Hematopoietic multipotent progenitor cell (in vitro differentiated cells): ENCODE results near the gene ENTPD6. TPM values are rescaled to one million over a fixed set of nuclear protein-coding genes. Genes with fewer than 3 reads are reported as not detected.
"Not testable (repeated sequence)": the region's sequence is repeated elsewhere in the genome, so short reads cannot be mapped to it uniquely, and the experiment has no call there.

ENCODE experiments used
- DNase-seq, 3 donors: peaks; one replicate each; pipeline ENCODE4 v3.0.0-alpha.2; 2011 to 2015; ENCODE audit warnings: low read depth in 2 of 3, low spot score in 2 of 3
- total RNA-seq: library from RNA; depleted of rRNA; stranded (reverse); fragments of >200 nt; gene quantifications from one replicate; pipeline ENCODE4 v1.2.3, GENCODE V29; 2012

ENTPD6 gene
- total RNA-seq, 1 donor = 43.6 TPM

- DNase-seq = no peak
Measured at GRCh38 chr20:25253606-25254275, 58.2 kb downstream of the ENTPD6 start.

- no peak for DNase-seq
Measured at GRCh38 chr20:25254571-25254970, 59.1 kb downstream of the ENTPD6 start.

GRCh38 chr20:25254986-25255680 is 59.6 kb downstream of the ENTPD6 start:
- no peak for DNase-seq

DNA sequence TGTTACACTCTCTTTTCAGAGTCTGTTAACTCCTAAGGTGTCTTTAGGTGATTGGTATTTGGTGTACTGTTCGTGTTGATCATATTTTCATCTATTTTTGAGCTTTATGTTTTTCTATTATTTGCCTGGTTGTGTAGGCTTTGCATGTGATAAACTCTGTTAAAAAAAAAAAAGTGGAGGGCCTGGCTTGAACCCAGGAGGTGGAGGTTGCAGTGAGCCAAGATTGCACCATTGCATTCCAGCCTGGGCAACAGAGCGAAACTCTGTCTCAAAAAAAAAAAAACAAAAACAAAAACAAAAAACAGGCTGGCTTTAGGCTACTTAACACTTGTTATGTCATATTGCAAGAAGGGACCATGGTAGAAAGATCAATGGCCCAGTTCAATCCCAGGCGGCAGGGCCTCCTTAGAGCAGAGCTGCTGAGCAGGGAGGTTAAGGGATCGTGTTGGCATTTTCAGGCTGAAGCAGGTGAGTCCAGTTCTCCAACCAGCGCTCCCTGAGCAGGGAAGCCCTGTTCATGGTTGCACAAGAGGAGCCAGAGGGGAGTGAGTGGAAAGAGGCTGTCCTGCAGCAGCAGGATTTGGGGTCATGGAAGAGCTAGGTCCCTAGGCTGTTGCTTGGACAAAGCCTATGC is 60.8 kb downstream of the ENTPD6 start:
- DNase-seq = no peak

DNA sequence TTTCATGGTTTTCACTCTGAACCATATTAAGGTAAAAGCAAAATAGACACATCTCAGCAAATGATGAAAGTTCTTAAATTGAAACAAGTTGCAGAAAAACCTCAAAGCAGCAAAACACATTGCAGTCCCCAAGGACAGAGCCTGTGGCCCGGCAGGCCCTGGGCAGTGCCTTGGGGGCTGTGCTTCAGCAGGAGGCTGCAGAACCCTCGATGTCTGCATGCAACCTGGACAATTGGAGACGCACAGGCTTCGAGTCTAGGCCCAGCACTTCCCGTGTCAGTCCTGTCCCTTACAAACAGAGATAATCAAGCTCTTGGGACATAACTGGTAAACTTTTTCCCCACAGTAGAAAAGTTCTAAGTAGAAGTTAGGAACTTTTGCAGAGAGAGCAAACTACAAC is 61.6 kb downstream of the ENTPD6 start:
- DNase-seq = no peak

DNA sequence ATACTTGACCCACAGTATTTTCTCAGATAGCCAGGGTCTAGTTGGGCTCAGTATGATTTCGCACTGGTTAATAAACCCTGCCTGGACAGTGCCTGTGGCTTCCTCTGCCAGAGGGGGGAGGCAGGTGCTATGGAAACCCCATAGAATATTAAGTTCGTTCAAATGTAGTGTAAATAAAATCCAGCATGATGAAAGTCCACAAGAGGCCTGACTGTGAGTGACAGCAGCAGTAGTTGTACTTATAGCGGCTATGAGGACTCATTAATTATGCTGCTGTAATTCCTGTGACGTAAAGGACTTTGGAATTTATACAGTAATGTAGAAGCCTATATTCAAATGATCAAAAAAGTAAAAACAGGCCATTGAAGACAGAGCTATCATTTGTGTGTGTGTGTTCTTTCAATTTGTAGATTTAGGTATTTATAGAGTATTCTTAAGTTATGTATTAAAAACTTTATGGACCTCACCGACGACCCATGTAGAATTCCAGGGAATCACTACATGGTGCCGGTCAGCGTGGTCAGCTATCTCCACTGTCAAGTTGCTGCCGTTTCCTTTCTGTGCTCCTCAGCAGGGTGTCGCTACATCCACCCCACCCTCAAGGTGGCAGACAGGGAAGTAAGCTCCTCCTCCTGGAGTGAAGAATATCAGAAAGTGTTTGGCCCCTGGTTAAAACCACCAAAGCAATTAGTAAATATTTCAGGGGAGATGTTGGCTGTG is 62.4 kb downstream of the ENTPD6 start:
- DNase-seq = no peak

DNA sequence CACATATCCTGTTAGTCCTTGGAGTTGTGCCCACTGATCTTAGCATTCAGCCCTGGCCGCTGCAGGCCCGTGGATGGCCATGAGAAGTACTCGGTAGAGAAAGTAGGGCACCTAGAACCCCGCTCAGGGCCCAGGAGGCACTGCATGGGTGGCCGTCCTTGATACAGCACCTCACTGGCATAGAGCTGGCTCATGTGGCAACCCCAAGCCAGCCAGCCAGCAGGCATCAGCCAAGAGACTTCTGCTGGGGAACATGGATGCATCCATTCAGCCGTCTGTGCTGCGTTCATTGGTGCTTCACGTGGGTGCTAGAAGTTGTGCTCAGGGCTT is 62.9 kb downstream of the ENTPD6 start:
- no peak for DNase-seq

DNA sequence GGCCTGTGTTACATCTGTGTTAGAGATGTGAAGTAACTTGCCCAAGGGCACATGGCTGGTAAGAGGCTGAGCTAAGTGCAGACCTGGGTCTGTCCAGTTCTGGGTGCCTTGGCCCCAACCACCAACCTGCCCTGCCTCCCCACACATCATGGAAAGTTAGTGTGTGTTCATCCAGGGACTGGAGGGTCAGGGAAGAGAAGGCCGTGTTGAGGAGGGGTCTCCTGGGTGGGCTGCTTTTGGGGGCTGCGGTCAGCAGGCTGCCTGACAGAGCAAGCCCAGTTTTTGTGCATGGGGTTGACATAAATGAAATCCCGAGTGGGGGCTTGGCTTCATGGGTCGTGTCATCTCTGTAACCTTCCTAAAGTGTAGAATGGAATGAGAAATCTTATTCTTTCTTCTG is 63.3 kb downstream of the ENTPD6 start:
- DNase-seq = no peak

GRCh38 chr20:25259358-25259757 is 63.8 kb downstream of the ENTPD6 start:
- DNase-seq = no peak

- DNase-seq = no peak
Measured at GRCh38 chr20:25259788-25260254, 64.3 kb downstream of the ENTPD6 start.

- DNase-seq = not testable (repeated sequence)
Measured at GRCh38 chr20:25260770-25261437, 65.4 kb downstream of the ENTPD6 start.

GRCh38 chr20:25269057-25269832 is 73.7 kb downstream of the ENTPD6 start:
- no peak for DNase-seq

DNA sequence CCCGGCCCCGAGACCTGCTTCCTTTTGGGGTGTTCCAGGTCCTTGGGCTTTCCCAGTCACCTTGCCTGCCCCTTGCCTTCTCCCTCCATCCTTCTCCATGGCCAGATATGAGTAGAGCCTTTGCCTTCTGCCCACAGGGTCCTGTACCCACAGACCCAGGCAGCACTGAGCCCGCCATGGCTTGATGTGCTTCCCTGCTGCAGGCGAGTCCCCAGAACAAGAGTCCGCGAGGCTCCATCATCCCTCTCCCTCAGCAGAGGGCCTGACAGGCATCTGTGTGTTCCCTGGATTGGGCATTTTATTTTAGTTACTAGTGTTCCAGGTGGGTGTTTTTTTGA is 74.3 kb downstream of the ENTPD6 start:
- DNase-seq = no peak

DNA sequence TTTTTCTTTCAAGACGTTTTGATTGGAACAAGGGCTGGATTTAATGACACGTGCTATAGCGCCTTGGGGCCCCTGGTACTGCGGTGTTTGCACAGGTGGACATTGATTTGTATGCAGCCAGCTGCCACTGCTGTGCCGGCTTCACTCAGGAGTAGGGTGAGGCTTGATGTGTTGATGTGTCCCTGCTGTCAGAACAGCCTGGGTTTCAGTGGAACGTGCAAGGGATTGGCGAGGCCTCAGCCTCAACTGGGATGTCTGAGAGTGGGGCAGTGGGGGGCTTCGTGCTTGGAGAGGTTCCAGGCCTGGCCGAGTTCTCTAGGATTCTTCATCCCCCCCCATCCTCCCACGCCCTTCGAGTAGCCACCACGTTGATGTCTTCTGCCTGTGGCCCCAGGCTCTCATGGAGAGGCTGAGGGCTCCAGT is 75.3 kb downstream of the ENTPD6 start:
- DNase-seq = no peak

GRCh38 chr20:25271486-25272222 is 76.1 kb downstream of the ENTPD6 start:
- no peak for DNase-seq

DNA sequence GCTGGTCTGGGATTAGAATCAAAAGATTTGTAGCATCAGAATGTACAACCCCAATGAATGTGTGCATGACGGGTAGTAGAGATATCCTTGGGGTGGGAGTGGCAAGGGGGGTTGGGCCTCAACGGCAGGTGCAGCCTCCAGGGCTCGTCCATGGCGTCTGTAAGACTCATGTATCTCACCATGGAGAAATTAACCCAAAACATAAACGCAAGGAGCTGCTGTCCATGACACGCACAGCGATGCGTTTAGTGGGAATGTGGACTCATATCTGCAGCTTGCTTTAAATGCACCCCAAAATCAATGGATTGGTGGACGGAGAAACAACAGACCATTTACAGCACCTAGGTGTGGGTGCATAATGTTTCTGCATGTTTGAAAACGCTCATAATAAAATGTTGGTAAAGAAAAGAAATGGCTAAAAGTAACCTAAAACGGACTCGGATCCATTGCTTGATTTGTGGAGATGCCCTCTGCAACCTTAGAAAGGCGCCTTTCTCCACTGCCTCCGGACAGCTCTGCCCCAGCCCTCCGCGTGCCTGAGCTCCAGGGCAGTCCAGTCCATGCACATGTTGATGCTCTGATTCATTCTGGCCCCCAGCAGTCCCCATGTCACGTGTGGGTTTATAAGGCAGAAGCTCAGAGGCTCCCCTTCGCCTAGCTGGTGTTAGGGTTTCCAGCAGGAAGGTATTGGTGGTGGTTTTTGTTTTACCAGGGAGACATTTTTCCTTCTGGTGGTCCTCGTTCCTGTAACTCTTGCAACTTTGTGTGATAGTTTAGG is 76.9 kb downstream of the ENTPD6 start:
- no peak for DNase-seq

DNA sequence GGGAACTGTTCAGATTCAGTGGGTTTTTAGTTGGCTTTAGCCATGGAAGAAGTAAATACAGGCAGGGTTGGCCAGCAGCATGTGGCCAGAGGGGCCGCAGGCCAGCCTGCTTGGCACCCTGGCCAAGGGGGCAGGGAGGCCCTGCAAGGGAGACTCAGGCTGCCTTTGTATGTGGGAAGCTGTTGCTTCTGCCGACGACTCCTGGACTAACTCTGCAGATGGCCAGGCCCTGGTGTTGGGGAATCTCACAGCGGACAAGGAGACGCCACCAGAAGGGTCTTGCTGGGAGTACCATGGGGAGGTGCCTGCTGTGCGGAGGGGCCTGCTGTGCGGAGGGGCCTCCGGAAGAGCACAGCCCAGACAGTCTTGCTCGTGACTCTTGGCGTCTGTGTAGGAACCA is 77.5 kb downstream of the ENTPD6 start:
- DNase-seq = no peak

GRCh38 chr20:25273541-25274358 is 78.2 kb downstream of the ENTPD6 start:
- DNase-seq = no peak
